OCI-LY1 (cell line): ENCODE measurements around the gene LRRC28.

Experiments used
- H2AFZ ChIP-seq: fragments of 200-600 bp; sonication (generic), shearing (Covaris generic); 2 replicates; pipeline ENCODE4 v1.6.0; 2014; ENCODE audit warnings: antibody characterized with exemption, mild to moderate bottlenecking, low read length
- H3F3A ChIP-seq: fragments of 200-600 bp; sonication (generic), shearing (Covaris generic); 2 replicates; pipeline ENCODE4 v1.6.0; 2014; ENCODE audit warnings: mild to moderate bottlenecking, antibody characterized with exemption, low read length, moderate library complexity; ENCODE audit not compliant: insufficient read depth
- H3K27ac ChIP-seq: fragments of 200-600 bp; sonication (generic); 2 replicates; pipeline ENCODE4 v1.5.1; 2014; ENCODE audit warnings: low read length, mixed run types, mild to moderate bottlenecking, low read depth; ENCODE audit not compliant: poor library complexity, severe bottlenecking
- H3K27me3 ChIP-seq: fragments of 200-600 bp; sonication (generic); 2 replicates; pipeline ENCODE4 v1.6.0; 2014; ENCODE audit warnings: antibody characterized with exemption, mild to moderate bottlenecking, low read length, moderate library complexity; ENCODE audit not compliant: insufficient read depth
- H3K36me3 ChIP-seq: fragments of 200-600 bp; sonication (generic); 2 replicates; pipeline ENCODE4 v1.6.1; 2014; ENCODE audit warnings: mild to moderate bottlenecking, antibody characterized with exemption, low read length, moderate library complexity, mixed read lengths; ENCODE audit not compliant: insufficient read depth
- H3K4me1 ChIP-seq: fragments of 200-600 bp; sonication (generic); 2 replicates; pipeline ENCODE4 v1.5.1; 2014; ENCODE audit warnings: mild to moderate bottlenecking, low read length, moderate library complexity; ENCODE audit not compliant: insufficient read depth, severe bottlenecking
- H3K4me2 ChIP-seq: fragments of 200-600 bp; sonication (generic), shearing (Covaris generic); 2 replicates; pipeline ENCODE4 v1.6.1; 2014; ENCODE audit warnings: low read length
- H3K4me3 ChIP-seq: fragments of 200-600 bp; sonication (generic); 2 replicates; pipeline ENCODE4 v1.5.1; 2014; ENCODE audit warnings: low read length, low read depth, mild to moderate bottlenecking, mixed read lengths; ENCODE audit not compliant: poor library complexity, severe bottlenecking
- H3K79me2 ChIP-seq: fragments of 200-600 bp; shearing (Covaris generic); 2 replicates; pipeline ENCODE4 v1.6.1; 2016; ENCODE audit warnings: mixed run types, low read length, mixed read lengths; ENCODE audit not compliant: insufficient read depth
- H3K9ac ChIP-seq: fragments of 200-600 bp; sonication (generic), shearing (Covaris generic); 2 replicates; pipeline ENCODE4 v1.6.1; 2014; ENCODE audit warnings: mild to moderate bottlenecking, low read length, mixed read lengths
- H3K9me2 ChIP-seq: fragments of 200-600 bp; sonication (generic), shearing (Covaris generic); 2 replicates; pipeline ENCODE4 v1.6.1; 2014; ENCODE audit warnings: low read depth, mild to moderate bottlenecking, low read length, mixed read lengths
- H3K9me3 ChIP-seq: fragments of 200-600 bp; shearing (Covaris generic); 2 replicates; pipeline ENCODE4 v1.6.1; 2014; ENCODE audit warnings: low read length, mixed read lengths
- H4K20me1 ChIP-seq: fragments of 200-600 bp; sonication (generic), shearing (Covaris generic); 2 replicates; pipeline ENCODE4 v1.6.0; 2016; ENCODE audit warnings: mild to moderate bottlenecking, low read length; ENCODE audit not compliant: insufficient read depth
- EZH2 ChIP-seq: fragments of 200-600 bp; sonication (generic), shearing (Covaris generic); IDR thresholded peaks from 2 replicates; pipeline ENCODE4 v1.8.0; 2017; ENCODE audit warnings: borderline replicate concordance, mixed run types, mild to moderate bottlenecking, antibody characterized with exemption, low read length, moderate library complexity, mixed read lengths
- TF ChIP-seq, protein P1 (sequence below): fragments of 200-600 bp; sonication (generic), shearing (Covaris generic); IDR thresholded peaks from 2 replicates; pipeline ENCODE4 v1.5.1; 2017; ENCODE audit warnings: mild to moderate bottlenecking, antibody characterized with exemption, low read length, moderate library complexity, mixed read lengths

LRRC28 gene

DNA sequence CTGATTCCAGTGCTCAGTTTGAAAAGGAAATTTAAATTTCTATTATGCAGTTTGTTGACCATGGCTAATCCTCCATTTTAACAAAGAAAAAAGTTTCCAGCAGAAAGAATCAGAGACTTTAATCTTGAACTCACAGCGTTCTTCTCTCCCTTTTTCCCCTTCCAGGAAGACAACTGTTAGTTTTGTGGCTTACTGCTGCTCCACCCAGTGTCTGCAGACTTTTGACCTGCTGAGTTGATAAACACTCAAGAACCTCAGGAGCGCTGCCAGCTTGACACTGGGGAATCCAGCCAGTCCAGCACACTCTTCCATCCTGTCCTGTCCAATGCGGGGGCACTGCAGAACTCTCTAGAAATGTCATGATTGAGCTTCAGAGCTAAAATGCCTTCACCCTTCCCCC lies 134.6 kb downstream of the LRRC28 start:
- Histone ChIP-seq H3K79me2 (no peaks in the 10 kb centered on the region), H3K4me2 (no peak overlapping the region)
- TF ChIP-seq, protein P1, sequence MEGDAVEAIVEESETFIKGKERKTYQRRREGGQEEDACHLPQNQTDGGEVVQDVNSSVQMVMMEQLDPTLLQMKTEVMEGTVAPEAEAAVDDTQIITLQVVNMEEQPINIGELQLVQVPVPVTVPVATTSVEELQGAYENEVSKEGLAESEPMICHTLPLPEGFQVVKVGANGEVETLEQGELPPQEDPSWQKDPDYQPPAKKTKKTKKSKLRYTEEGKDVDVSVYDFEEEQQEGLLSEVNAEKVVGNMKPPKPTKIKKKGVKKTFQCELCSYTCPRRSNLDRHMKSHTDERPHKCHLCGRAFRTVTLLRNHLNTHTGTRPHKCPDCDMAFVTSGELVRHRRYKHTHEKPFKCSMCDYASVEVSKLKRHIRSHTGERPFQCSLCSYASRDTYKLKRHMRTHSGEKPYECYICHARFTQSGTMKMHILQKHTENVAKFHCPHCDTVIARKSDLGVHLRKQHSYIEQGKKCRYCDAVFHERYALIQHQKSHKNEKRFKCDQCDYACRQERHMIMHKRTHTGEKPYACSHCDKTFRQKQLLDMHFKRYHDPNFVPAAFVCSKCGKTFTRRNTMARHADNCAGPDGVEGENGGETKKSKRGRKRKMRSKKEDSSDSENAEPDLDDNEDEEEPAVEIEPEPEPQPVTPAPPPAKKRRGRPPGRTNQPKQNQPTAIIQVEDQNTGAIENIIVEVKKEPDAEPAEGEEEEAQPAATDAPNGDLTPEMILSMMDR, result no peak
- TF ChIP-seq EZH2, result no peak

DNA sequence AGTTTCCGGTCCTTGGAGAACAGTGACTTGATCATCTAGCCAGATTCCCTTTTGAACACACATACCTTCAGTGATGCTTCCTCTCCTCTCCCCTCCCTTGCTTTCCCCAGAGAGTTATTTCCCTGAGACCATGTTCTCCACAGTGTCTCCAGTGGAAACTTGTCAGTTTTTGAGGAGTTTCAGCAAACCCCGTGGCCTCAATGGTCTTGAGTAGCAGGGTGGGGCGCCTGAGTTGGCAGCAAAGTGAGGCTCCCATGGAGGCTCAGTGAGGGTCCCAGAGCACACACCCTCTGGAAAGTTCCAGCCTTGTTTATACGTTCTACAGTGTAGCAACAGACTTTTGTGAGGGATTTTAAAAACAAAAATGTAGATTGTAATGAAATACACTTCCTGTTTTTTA lies 135.1 kb downstream of the LRRC28 start:
- no peaks in the 10 kb centered on the region for H3K36me3 ChIP-seq
- no peaks in the 10 kb centered on the region for H3K27me3 ChIP-seq
- H3K4me3 ChIP-seq, result no peak overlapping the region
- no peaks in the 10 kb centered on the region for H3K9me2 ChIP-seq
- TF ChIP-seq EZH2, result no peak
- no peak overlapping the region for H2AFZ ChIP-seq
- no peak overlapping the region for H3K27ac ChIP-seq
- no peaks in the 10 kb centered on the region for H3K79me2 ChIP-seq
- H3K4me2 ChIP-seq, result no peak overlapping the region
- H3F3A ChIP-seq, result no peaks in the 10 kb centered on the region
- no peak overlapping the region for H3K9ac ChIP-seq
- no peaks in the 10 kb centered on the region for H4K20me1 ChIP-seq
- H3K4me1 ChIP-seq, result no peaks in the 10 kb centered on the region
- H3K9me3 ChIP-seq, result no peaks in the 10 kb centered on the region

More for the DNA sequence above, 134.6 kb downstream of the LRRC28 start:
- Histone ChIP-seq H4K20me1 (no peaks in the 10 kb centered on the region), H3K4me3 (no peak overlapping the region), H3K9ac (no peak overlapping the region), H3K4me1 (no peaks in the 10 kb centered on the region), H3K27ac (no peak overlapping the region), H3K36me3 (no peaks in the 10 kb centered on the region), H2AFZ (no peak overlapping the region), H3F3A (no peaks in the 10 kb centered on the region), H3K9me2 (no peaks in the 10 kb centered on the region), H3K27me3 (no peaks in the 10 kb centered on the region), H3K9me3 (no peaks in the 10 kb centered on the region)

DNA sequence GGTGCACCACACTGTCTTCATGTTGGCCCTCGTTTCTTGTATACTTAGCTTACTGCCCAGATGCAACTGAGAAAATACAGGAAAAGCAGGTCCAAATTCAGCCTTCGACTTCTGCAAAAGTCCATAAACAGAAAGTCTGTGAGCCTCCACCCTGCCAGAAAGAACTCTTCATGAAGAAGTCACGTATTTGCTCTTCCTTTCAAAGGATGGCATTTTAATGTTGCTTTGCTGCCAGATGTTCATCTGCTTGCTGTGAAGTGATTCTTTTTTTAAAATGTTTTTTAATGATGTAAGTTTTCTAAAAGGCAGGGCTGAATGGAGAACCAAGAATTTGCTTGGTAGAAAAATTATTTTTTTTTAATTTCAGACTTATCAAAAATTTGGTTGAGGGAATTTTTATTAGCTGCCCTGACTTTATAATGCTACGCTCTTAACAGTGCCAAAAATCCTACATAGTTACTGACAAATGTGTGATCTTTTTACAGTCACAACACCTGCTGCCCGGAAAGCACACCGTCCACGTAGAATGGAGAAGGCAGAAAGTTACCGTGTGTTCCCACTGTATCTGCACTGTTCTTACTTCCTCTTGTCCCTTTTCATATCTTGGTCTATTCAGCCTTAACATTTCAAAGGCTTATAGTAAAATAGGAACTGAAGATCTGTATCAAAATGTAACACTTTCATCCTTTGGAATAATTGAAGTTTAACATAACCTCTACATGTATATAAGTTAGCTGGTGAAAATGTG lies 136.3 kb downstream of the LRRC28 start:
- H3K9me3 ChIP-seq, result peaks cover 2% of the 10 kb centered on the region; the same call in 1 of the 2 replicates
- H3K27ac ChIP-seq, result no peak overlapping the region

More for the DNA sequence above, 136.3 kb downstream of the LRRC28 start:
- H3K4me3 ChIP-seq, result no peak overlapping the region
- no peaks in the 10 kb centered on the region for H3K9me2 ChIP-seq
- no peaks in the 10 kb centered on the region for H3K27me3 ChIP-seq
- no peaks in the 10 kb centered on the region for H3K4me1 ChIP-seq
- H3F3A ChIP-seq, result no peaks in the 10 kb centered on the region
- H3K4me2 ChIP-seq, result no peak overlapping the region
- no peaks in the 10 kb centered on the region for H3K36me3 ChIP-seq
- H3K9ac ChIP-seq, result no peak overlapping the region
- no peaks in the 10 kb centered on the region for H4K20me1 ChIP-seq
- H3K79me2 ChIP-seq, result no peaks in the 10 kb centered on the region
- TF ChIP-seq, protein P1, result no peak
- no peak for TF ChIP-seq EZH2
- no peak overlapping the region for H2AFZ ChIP-seq
